ENCODE data around the gene CDHR2.

DNA sequence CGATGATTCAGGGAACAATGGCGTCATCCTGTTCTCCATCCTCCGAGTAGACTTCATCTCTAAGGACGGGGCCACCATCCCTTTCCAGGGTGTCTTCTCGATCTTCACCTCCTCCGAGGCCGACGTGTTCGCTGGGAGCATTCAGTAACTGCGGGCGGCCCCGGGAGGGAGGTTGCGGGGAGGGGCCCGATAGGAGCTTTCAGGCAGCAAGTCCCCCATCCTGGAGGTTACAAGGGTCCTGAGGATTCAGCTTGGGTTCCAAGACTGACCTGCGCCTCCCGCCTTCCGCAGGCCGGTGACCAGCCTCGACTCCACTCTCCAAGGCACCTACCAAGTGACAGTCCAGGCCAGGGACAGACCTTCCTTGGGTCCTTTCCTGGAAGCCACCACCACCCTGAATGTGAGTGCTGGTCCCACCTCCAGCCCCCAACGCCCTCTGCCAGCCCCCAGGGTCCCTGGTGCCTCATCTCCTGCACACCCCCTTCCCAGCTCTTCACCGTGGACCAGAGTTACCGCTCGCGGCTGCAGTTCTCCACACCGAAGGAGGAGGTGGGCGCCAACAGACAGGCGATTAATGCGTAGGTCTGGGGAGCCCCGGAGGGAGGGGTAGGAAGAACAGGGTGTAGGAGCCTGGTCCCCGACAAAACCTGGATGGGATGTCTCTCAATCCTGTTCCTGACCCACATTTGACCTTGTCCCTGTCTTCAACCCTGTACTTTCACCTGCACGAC is 40.1 kb downstream of the CDHR2 start:
- TF ChIP-seq EZH2 (IDR thresholded peaks at IDR 0.05; ENCODE audit: insufficient read depth, poor library complexity, severe bottlenecking): no peak
- no peak for TF ChIP-seq EZH2phosphoT487 (IDR thresholded peaks at IDR 0.05; ENCODE audit: insufficient read depth, low read depth)
